HG02943 (cell line): ENCODE results near the gene KRTAP12-4.
"Not testable (repeated sequence)": the region's sequence is repeated elsewhere in the genome, so short reads cannot be mapped to it uniquely, and the experiment has no call there.

Source experiments
- ATAC-seq: cut with Tn5 transposase; IDR thresholded peaks from one replicate; pipeline ENCODE4 v1.9.1; 2021; ENCODE audit warnings: mild to moderate bottlenecking, low read depth, moderate library complexity; ENCODE audit not compliant: unreplicated experiment

KRTAP12-4 gene

GRCh38 chr21:44614161-44614631 lies 40.3 kb downstream of the KRTAP12-4 start:
- ATAC-seq: no peak

GRCh38 chr21:44613386-44614155 lies 40.9 kb downstream of the KRTAP12-4 start:
- ATAC-seq: no peak

- no peak for ATAC-seq
Observed at GRCh38 chr21:44612669-44613229, 41.7 kb downstream of the KRTAP12-4 start.

- no peak for ATAC-seq
Observed at GRCh38 chr21:44612029-44612486, 42.4 kb downstream of the KRTAP12-4 start, which contains the start of gene KRTAP10-8. KRTAP10-8 (plus strand) TSS chr21:44612079; CDS start chr21:44612101, 22 bp downstream.

GRCh38 chr21:44611551-44611950 lies 42.9 kb downstream of the KRTAP12-4 start:
- ATAC-seq: no peak

- not testable (repeated sequence) for ATAC-seq
Observed at GRCh38 chr21:44610157-44610843, 44.2 kb downstream of the KRTAP12-4 start.

GRCh38 chr21:44609193-44609592 lies 45.3 kb downstream of the KRTAP12-4 start:
- no peak for ATAC-seq

GRCh38 chr21:44606495-44606894 lies 48.0 kb downstream of the KRTAP12-4 start:
- ATAC-seq: no peak
